ENCODE data around the gene CEP131.

The CEP131 gene

DNA sequence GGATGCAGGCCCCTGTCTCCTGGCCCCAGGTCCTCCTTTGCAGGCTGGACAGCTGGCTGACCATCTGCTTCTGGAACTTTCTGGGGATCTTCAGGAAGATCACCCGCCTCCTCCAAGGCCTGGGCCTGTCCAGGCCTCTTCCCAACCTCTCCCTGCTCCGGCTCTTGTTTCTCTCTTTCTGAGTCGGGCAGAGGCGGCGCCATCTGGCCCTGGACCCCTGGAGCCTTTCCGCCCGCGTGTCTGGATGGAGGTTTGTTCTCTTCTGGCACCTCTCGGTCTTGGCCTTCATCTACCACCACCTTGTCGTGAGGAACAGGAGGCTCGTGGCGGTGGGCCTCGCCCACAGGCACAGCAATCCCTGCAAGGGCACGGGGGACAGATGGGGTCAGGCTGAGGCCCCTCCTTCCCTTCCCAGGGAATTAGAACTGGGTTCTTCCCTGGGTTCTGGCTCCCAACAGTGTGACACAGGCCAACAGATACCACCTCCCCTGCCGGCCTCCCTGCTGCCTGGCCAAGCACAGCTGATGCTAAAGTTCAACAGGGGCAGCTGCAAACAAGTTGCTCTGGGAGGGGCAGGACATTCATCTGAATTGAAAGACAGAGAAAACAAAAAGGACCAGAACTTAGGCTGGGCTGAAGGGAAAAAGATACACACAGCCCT is 29.7 kb upstream of the CEP131 start:
- Histone ChIP-seq H3F3A (ENCODE audit: insufficient read depth, low read length) (no peaks in the 10 kb centered on the region), H3K79me2 (ENCODE audit: low read length) (no peaks in the 10 kb centered on the region), H3K27me3 (replicated peaks; ENCODE audit: insufficient read depth, low read length) (no peaks in the 10 kb centered on the region), H3K4me1 (ENCODE audit: low read length) (no peaks in the 10 kb centered on the region), H3K36me3 (replicated peaks; ENCODE audit: insufficient read depth, low read length) (no peaks in the 10 kb centered on the region; the same call in 1 of the 2 replicates), H2AFZ (ENCODE audit: low read length) (no peak overlapping the region), H3K4me2 (ENCODE audit: low read depth, low read length) (no peak overlapping the region), H3K9me2 (replicated peaks; ENCODE audit: insufficient read depth, low read length) (no peaks in the 10 kb centered on the region), H4K20me1 (ENCODE audit: insufficient read depth, low read length) (no peaks in the 10 kb centered on the region), H3K9me3 (replicated peaks; ENCODE audit: insufficient read depth, low read length) (no peaks in the 10 kb centered on the region), H3K9ac (ENCODE audit: low read length) (no peak overlapping the region), H3K4me3 (ENCODE audit: low read length) (no peak overlapping the region), H3K27ac (ENCODE audit: low read length) (no peak overlapping the region)
- TF ChIP-seq EZH2phosphoT487 (IDR thresholded peaks at IDR 0.05; ENCODE audit: low read length) (no peak), EZH2 (optimal IDR thresholded peaks at IDR 0.05; ENCODE audit: low read depth, low read length) (no peak)
- TF ChIP-seq, protein P1, sequence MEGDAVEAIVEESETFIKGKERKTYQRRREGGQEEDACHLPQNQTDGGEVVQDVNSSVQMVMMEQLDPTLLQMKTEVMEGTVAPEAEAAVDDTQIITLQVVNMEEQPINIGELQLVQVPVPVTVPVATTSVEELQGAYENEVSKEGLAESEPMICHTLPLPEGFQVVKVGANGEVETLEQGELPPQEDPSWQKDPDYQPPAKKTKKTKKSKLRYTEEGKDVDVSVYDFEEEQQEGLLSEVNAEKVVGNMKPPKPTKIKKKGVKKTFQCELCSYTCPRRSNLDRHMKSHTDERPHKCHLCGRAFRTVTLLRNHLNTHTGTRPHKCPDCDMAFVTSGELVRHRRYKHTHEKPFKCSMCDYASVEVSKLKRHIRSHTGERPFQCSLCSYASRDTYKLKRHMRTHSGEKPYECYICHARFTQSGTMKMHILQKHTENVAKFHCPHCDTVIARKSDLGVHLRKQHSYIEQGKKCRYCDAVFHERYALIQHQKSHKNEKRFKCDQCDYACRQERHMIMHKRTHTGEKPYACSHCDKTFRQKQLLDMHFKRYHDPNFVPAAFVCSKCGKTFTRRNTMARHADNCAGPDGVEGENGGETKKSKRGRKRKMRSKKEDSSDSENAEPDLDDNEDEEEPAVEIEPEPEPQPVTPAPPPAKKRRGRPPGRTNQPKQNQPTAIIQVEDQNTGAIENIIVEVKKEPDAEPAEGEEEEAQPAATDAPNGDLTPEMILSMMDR (IDR thresholded peaks at IDR 0.05; ENCODE audit: low read length) = no peak
- DNase-seq = no peak

DNA sequence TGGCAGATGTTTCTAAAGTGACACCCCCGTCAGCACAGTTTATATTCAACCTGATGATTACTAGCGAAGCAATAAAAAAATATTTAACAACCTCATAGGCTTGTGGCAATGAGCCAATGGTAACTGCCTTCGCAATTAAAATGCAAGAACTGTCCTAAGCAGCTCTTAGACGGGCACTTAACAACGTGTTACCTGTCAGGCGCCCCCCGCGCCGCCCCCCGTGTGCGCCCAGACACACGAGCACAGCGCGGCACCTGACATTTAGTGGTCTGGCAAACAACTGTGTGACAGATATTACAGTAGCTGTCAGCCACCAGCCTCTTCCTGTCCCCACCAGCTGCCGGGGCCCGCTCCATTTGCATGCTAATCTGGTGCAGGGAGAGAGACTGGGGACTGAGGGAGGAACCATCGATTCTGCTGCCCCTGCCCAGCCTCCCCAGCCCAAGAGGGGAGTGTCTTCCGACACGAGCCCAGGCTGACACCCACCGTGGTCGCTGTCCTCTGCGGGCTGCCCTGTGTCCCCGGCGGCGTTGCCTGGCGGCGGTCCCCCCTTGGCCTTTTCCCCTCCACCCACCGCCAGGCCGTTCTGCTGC is 29.0 kb upstream of the CEP131 start:
- H2AFZ ChIP-seq (ENCODE audit: low read length) = no peak overlapping the region
- no peak overlapping the region for H3K4me3 ChIP-seq (ENCODE audit: low read length)
- H3K27me3 ChIP-seq (replicated peaks; ENCODE audit: insufficient read depth, low read length) = no peaks in the 10 kb centered on the region
- TF ChIP-seq EZH2phosphoT487 (IDR thresholded peaks at IDR 0.05; ENCODE audit: low read length) = no peak
- TF ChIP-seq, protein P1 (IDR thresholded peaks at IDR 0.05; ENCODE audit: low read length) = no peak
- no peak for TF ChIP-seq EZH2 (optimal IDR thresholded peaks at IDR 0.05; ENCODE audit: low read depth, low read length)
- no peaks in the 10 kb centered on the region for H3K9me2 ChIP-seq (replicated peaks; ENCODE audit: insufficient read depth, low read length)
- no peaks in the 10 kb centered on the region for H3K79me2 ChIP-seq (ENCODE audit: low read length)
- H3K9ac ChIP-seq (ENCODE audit: low read length) = no peak overlapping the region
- H4K20me1 ChIP-seq (ENCODE audit: insufficient read depth, low read length) = no peaks in the 10 kb centered on the region
- H3K9me3 ChIP-seq (replicated peaks; ENCODE audit: insufficient read depth, low read length) = no peaks in the 10 kb centered on the region
- DNase-seq = no peak
- no peak overlapping the region for H3K4me2 ChIP-seq (ENCODE audit: low read depth, low read length)
- no peaks in the 10 kb centered on the region for H3F3A ChIP-seq (ENCODE audit: insufficient read depth, low read length)
- H3K36me3 ChIP-seq (replicated peaks; ENCODE audit: insufficient read depth, low read length) = no peaks in the 10 kb centered on the region; the same call in 1 of the 2 replicates
- no peaks in the 10 kb centered on the region for H3K4me1 ChIP-seq (ENCODE audit: low read length)
- H3K27ac ChIP-seq (ENCODE audit: low read length) = no peak overlapping the region

- no peaks in the 10 kb centered on the region for H3K4me1 ChIP-seq (ENCODE audit: low read length)
- H3K9me2 ChIP-seq (replicated peaks; ENCODE audit: insufficient read depth, low read length) = no peaks in the 10 kb centered on the region
- H3K79me2 ChIP-seq (ENCODE audit: low read length) = no peaks in the 10 kb centered on the region
- no peaks in the 10 kb centered on the region for H3K9me3 ChIP-seq (replicated peaks; ENCODE audit: insufficient read depth, low read length)
- no peak overlapping the region for H3K9ac ChIP-seq (ENCODE audit: low read length)
- no peaks in the 10 kb centered on the region for H3F3A ChIP-seq (ENCODE audit: insufficient read depth, low read length)
- no peak overlapping the region for H3K27ac ChIP-seq (ENCODE audit: low read length)
- no peak overlapping the region for H3K4me3 ChIP-seq (ENCODE audit: low read length)
- no peaks in the 10 kb centered on the region for H4K20me1 ChIP-seq (ENCODE audit: insufficient read depth, low read length)
- H2AFZ ChIP-seq (ENCODE audit: low read length) = no peak overlapping the region
- no peaks in the 10 kb centered on the region; the same call in 1 of the 2 replicates for H3K36me3 ChIP-seq (replicated peaks; ENCODE audit: insufficient read depth, low read length)
- no peak overlapping the region for H3K4me2 ChIP-seq (ENCODE audit: low read depth, low read length)
- no peak for DNase-seq
- TF ChIP-seq, protein P1 (IDR thresholded peaks at IDR 0.05; ENCODE audit: low read length) = no peak
- TF ChIP-seq EZH2phosphoT487 (IDR thresholded peaks at IDR 0.05; ENCODE audit: low read length) (no peak), EZH2 (optimal IDR thresholded peaks at IDR 0.05; ENCODE audit: low read depth, low read length) (no peak)
- H3K27me3 ChIP-seq (replicated peaks; ENCODE audit: insufficient read depth, low read length) = no peaks in the 10 kb centered on the region
Measured at GRCh38 chr17:81251094-81251708, 28.4 kb upstream of the CEP131 start.
